GM23248 (cell line): ENCODE measurements around the gene COL9A2. TPM values are rescaled to one million over a fixed set of nuclear protein-coding genes. Genes with fewer than 3 reads are reported as not detected.

Experiments used
- DNase-seq: peaks from one replicate; pipeline ENCODE4 v3.0.0-alpha.2; 2015
- H2AFZ ChIP-seq: fragments of 200-600 bp; sonication (generic); 2 replicates; pipeline ENCODE4 v1.6.1; 2016; ENCODE audit warnings: antibody characterized with exemption
- H3F3A ChIP-seq: fragments of 200-600 bp; sonication (generic); 2 replicates; pipeline ENCODE4 v1.6.1; 2016; ENCODE audit warnings: mild to moderate bottlenecking, antibody characterized with exemption, mixed run types; ENCODE audit not compliant: insufficient read depth
- H3K27ac ChIP-seq: fragments of 200-600 bp; sonication (generic); 2 replicates; pipeline ENCODE4 v1.5.1; 2016; ENCODE audit warnings: mild to moderate bottlenecking
- H3K27me3 ChIP-seq: fragments of 200-600 bp; sonication (generic); replicated peaks from 2 replicates; pipeline ENCODE4 v1.6.1; 2016; ENCODE audit warnings: mild to moderate bottlenecking; ENCODE audit not compliant: insufficient read depth
- H3K36me3 ChIP-seq: fragments of 200-600 bp; sonication (generic); 2 replicates; pipeline ENCODE4 v1.6.1; 2016; ENCODE audit warnings: low read depth, mild to moderate bottlenecking
- H3K4me1 ChIP-seq: fragments of 200-600 bp; sonication (generic); 2 replicates; pipeline ENCODE4 v1.6.1; 2016; ENCODE audit warnings: mild to moderate bottlenecking; ENCODE audit not compliant: insufficient read depth
- H3K4me2 ChIP-seq: fragments of 200-600 bp; sonication (generic); one replicate; pipeline ENCODE4 v1.6.1; 2016; ENCODE audit warnings: mild to moderate bottlenecking; ENCODE audit not compliant: unreplicated experiment
- H3K4me3 ChIP-seq: fragments of 200-600 bp; sonication (generic); 2 replicates; pipeline ENCODE4 v1.5.1; 2016; ENCODE audit warnings: mild to moderate bottlenecking
- H3K79me2 ChIP-seq: fragments of 200-600 bp; sonication (generic); 2 replicates; pipeline ENCODE4 v1.6.1; 2016; ENCODE audit warnings: mild to moderate bottlenecking; ENCODE audit not compliant: insufficient read depth
- H3K9ac ChIP-seq: fragments of 200-600 bp; sonication (generic); 2 replicates; pipeline ENCODE4 v1.6.1; 2016; ENCODE audit warnings: mild to moderate bottlenecking
- H3K9me2 ChIP-seq: fragments of 200-600 bp; sonication (generic); 2 replicates; pipeline ENCODE4 v1.6.1; 2016; ENCODE audit warnings: mixed run types, mild to moderate bottlenecking, moderate library complexity; ENCODE audit not compliant: insufficient read depth
- H3K9me3 ChIP-seq: fragments of 200-600 bp; sonication (generic); one replicate; pipeline ENCODE4 v1.6.1; 2017; ENCODE audit warnings: low read depth
- H4K20me1 ChIP-seq: fragments of 200-600 bp; sonication (generic); 2 replicates; pipeline ENCODE4 v1.6.0; 2016; ENCODE audit not compliant: insufficient read depth
- EZH2 ChIP-seq: fragments of 200-600 bp; sonication (generic); IDR thresholded peaks from 2 replicates; pipeline ENCODE4 v1.6.1; 2018; ENCODE audit warnings: antibody characterized with exemption, mild to moderate bottlenecking; ENCODE audit not compliant: insufficient read depth, poor library complexity, severe bottlenecking
- EZH2phosphoT487 ChIP-seq: fragments of 200-600 bp; sonication (generic); IDR thresholded peaks from 2 replicates; pipeline ENCODE4 v1.6.1; 2018; ENCODE audit warnings: antibody characterized with exemption, moderate library complexity, mild to moderate bottlenecking, low read depth; ENCODE audit not compliant: insufficient read depth
- WGBS, 2 experiments: methylation state at CpG; one replicate each; pipeline ENCODE4 v1.1.6; 2015 to 2017; ENCODE audit warnings: low lambda C conversion rate in 2 of 2, low coverage in 1 of 2; ENCODE audit errors: missing lambda C conversion rate in 2 of 2; 5-methylcytosine and 5-hydroxymethylcytosine counted together
- in situ Hi-C: fragments of 300-500 bp; cut with MboI; formaldehyde crosslinking; loops from 2 replicates; pipeline ENCODE4 v1.15.0; 2020
- polyA plus RNA-seq: library from polyadenylated mRNA; unstranded; fragments of >200 nt; fragmentation: Nextera tagmentation; extraction: Ambion mirVana; gene quantifications from 2 replicates; pipeline ENCODE4 v1.2.1, GENCODE V29; 2016
- total RNA-seq: library from RNA; depleted of rRNA; stranded (reverse); fragments of >200 nt; shearing (Covaris generic); gene quantifications from 2 replicates; pipeline ENCODE4 v1.2.3, GENCODE V29; 2014

Gene COL9A2
- total and polyA plus RNA-seq, 2 experiments from 2014 or later: 0.80 to 2.8 TPM

DNA sequence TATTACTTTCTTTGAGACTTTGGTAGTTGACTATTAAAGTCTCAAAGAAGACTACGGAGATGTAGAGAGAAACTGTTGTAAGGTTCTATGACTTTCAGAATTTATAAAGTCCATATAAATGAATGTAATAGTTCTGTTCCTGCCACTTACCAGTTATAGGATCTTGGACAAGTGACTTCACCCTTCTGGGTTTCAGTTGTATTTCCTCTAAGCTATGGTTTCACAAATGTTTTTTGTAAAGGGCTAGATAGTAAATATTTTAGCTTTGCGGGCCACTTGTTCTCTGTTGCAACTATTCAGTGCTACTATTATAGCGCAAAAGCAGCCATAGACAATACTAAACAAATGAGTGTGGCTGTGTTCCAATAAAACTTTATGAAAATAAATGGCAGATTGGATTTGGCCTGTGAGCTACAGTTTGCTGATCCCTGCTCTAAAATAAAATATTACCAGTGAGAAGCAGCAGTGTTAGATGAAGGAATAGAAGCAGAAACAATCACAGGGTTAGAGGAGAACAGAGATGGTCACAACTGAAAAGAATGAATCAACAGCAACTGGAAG lies 44.4 kb downstream of the COL9A2 start:
- no peaks in the 10 kb centered on the region for H3K9me3 ChIP-seq
- peaks cover 69% of the 10 kb centered on the region for H3K79me2 ChIP-seq
- H4K20me1 ChIP-seq: no peaks in the 10 kb centered on the region; the same call in 1 of the 2 replicates
- no peak for TF ChIP-seq EZH2
- TF ChIP-seq EZH2phosphoT487: no peak
- no peaks in the 10 kb centered on the region for H3K27me3 ChIP-seq
- no peak overlapping the region for H3K4me3 ChIP-seq
- H3K4me1 ChIP-seq: peaks cover 26% of the 10 kb centered on the region
- no peak for DNase-seq
- H3K9ac ChIP-seq: no peak overlapping the region
- H3K27ac ChIP-seq: no peak overlapping the region
- in situ Hi-C loops: no loop called here
- 95 to 97% methylated on average over 3 of the region's 3 CpGs for WGBS, 2 experiments
- H2AFZ ChIP-seq: no peak overlapping the region
- H3F3A ChIP-seq: peaks cover 17% of the 10 kb centered on the region
- no peak overlapping the region for H3K4me2 ChIP-seq
- peaks cover 55% of the 10 kb centered on the region for H3K36me3 ChIP-seq
- H3K9me2 ChIP-seq: no peaks in the 10 kb centered on the region

DNA sequence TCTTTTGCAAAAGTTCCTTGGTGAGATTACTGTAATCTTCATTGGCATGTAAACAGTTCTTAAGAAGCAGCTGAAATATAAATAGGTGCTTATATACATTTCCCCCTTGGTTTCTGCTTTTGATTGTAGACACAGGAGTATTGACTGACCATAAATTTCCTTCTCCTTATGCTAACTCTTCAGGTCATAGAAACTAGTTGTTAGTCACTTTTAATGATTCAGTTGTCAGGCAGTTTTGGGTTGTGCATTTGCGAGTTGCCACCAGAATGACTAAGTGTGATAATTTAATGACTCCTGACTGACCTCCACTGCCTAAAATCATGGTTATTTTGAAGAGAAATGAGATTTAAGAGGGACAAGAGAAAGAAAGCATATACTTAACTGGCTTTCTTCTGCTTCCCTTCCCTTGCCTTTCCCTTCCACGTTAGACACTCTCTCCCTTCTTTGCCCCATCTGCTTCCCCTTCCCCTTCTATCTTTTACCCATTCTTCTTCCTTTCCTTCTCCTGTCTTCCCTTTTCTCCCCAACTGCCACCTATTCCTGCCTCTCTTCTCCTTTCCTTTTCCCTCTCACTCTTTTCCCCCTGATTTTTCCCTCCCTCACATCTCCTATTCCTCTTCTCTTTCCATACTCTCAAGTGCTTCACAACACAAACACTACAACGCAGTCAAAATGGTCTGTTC lies 46.8 kb downstream of the COL9A2 start:
- Histone ChIP-seq H3K4me1 (peaks cover 44% of the 10 kb centered on the region), H3K4me2 (peak overlapping the region; percentile 42), H3K9ac (peak overlapping the region; percentile 24; the same call in 1 of the 2 replicates), H3F3A (peaks cover 39% of the 10 kb centered on the region), H3K9me3 (no peaks in the 10 kb centered on the region), H3K27me3 (no peaks in the 10 kb centered on the region), H3K4me3 (peak overlapping the region; percentile 8; the same call in 1 of the 2 replicates), H3K79me2 (peaks cover 68% of the 10 kb centered on the region), H3K9me2 (no peaks in the 10 kb centered on the region), H4K20me1 (no peaks in the 10 kb centered on the region; the same call in 1 of the 2 replicates), H3K27ac (peak overlapping the region; percentile 57), H3K36me3 (peaks cover 48% of the 10 kb centered on the region), H2AFZ (no peak overlapping the region)
- WGBS, 2 experiments: 47 to 52% methylated on average over 3 of the region's 3 CpGs
- in situ Hi-C loops: no loop called here
- TF ChIP-seq EZH2: no peak
- TF ChIP-seq EZH2phosphoT487: no peak
- peak; percentile 89 for DNase-seq

DNA sequence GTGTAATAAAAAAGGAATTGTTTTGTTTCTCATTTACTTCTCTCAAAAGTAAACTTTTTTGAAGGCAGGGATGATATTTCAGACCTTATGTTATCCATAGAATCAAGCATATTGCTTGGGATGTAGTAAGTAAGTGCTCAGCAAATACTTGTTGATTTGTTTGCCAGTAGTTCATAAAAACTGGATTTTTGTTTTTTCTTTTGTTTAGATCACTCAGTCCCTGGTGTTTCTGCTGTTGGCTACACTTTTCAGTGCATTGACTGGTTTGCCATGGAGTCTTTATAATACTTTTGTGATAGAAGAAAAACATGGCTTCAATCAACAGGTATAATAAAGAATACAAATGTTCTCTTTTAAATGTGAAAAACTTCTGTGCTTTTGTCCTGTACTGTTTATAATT lies 48.9 kb downstream of the COL9A2 start:
- no peak for DNase-seq
- Histone ChIP-seq H3K9me2 (no peaks in the 10 kb centered on the region), H3K36me3 (peaks cover 42% of the 10 kb centered on the region), H3K4me1 (peaks cover 44% of the 10 kb centered on the region), H3F3A (peaks cover 52% of the 10 kb centered on the region), H3K4me2 (peak overlapping the region; percentile 35), H3K79me2 (peaks cover 71% of the 10 kb centered on the region), H3K4me3 (peak overlapping the region; percentile 1; the same call in 1 of the 2 replicates), H4K20me1 (no peaks in the 10 kb centered on the region; the same call in 1 of the 2 replicates), H3K27me3 (no peaks in the 10 kb centered on the region), H2AFZ (no peak overlapping the region), H3K9ac (peak overlapping the region; percentile 77), H3K27ac (peak overlapping the region; percentile 94), H3K9me3 (no peaks in the 10 kb centered on the region)
- in situ Hi-C loops: no loop called here
- no peak for TF ChIP-seq EZH2phosphoT487
- TF ChIP-seq EZH2: no peak

DNA sequence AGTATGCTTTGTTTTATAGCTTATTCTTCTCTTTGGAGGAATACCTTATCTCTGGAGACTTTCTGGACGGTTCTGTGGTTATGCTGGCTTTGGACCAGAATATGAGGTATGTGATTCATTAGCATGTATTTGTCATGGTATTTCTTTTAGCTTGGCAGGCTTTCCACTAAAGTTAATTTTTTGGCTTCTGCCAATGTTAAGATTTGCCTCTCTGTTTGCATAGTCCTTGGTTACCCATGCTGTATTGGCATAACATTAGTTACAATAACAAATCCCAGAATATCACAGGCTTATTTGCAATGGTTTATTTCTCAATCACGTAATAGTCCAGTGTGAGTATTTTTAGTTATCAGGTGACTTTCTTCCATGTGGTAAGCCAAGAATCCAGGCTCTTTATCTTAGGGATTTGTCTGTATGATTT lies 49.3 kb downstream of the COL9A2 start:
- peak; percentile 94 for DNase-seq
- H3K9me3 ChIP-seq: no peaks in the 10 kb centered on the region
- H3K27ac ChIP-seq: peak overlapping the region; percentile 94
- no peaks in the 10 kb centered on the region for H3K27me3 ChIP-seq
- peaks cover 44% of the 10 kb centered on the region for H3K4me1 ChIP-seq
- H3K4me2 ChIP-seq: peak overlapping the region; percentile 64
- H4K20me1 ChIP-seq: no peaks in the 10 kb centered on the region; the same call in 1 of the 2 replicates
- H3K9ac ChIP-seq: peak overlapping the region; percentile 77
- WGBS, 2 experiments: 0 to 1% methylated on average over 2 of the region's 2 CpGs
- H3F3A ChIP-seq: peaks cover 55% of the 10 kb centered on the region
- no peaks in the 10 kb centered on the region for H3K9me2 ChIP-seq
- in situ Hi-C loops: no loop called here
- peaks cover 43% of the 10 kb centered on the region for H3K36me3 ChIP-seq
- peaks cover 72% of the 10 kb centered on the region for H3K79me2 ChIP-seq
- H2AFZ ChIP-seq: no peak overlapping the region
- TF ChIP-seq EZH2 (no peak), EZH2phosphoT487 (no peak)
- H3K4me3 ChIP-seq: 0 out of 2 replicates have a peak overlapping the region, but pooled peaks have one; percentile 1
